ENCODE results near the gene YIF1A. TPM values are rescaled to one million over a fixed set of nuclear protein-coding genes. Genes with fewer than 3 reads are reported as not detected.

YIF1A gene
- total RNA-seq, 1 experiment from 2014 or later = 64.3 TPM

DNA sequence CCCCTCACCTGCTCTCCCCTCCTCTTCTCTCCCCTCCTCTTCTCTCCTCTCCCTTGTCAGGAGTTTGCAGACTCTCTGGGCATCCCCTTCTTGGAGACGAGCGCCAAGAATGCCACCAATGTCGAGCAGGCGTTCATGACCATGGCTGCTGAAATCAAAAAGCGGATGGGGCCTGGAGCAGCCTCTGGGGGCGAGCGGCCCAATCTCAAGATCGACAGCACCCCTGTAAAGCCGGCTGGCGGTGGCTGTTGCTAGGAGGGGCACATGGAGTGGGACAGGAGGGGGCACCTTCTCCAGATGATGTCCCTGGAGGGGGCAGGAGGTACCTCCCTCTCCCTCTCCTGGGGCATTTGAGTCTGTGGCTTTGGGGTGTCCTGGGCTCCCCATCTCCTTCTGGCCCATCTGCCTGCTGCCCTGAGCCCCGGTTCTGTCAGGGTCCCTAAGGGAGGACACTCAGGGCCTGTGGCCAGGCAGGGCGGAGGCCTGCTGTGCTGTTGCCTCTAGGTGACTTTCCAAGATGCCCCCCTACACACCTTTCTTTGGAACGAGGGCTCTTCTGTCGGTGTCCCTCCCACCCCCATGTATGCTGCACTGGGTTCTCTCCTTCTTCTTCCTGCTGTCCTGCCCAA lies 12.8 kb downstream of the YIF1A start:
- Histone ChIP-seq H3K4ac (ENCODE audit: low read depth, low read length) (no peak overlapping the region), H3K9ac (ENCODE audit: extremely low read depth, insufficient read length, low read length) (no peak overlapping the region), H4K20me1 (ENCODE audit: control insufficient read depth, insufficient read depth, insufficient read length) (no peaks in the 10 kb centered on the region), H4K5ac (ENCODE audit: insufficient read length, low read depth, low read length) (no peak overlapping the region), H2AFZ (ENCODE audit: low read length) (no peak overlapping the region), H3T11ph (ENCODE audit: low read length) (no peak overlapping the region), H3K27me3 (ENCODE audit: insufficient read depth, low read length) (no peaks in the 10 kb centered on the region), H3K23me2 (ENCODE audit: insufficient read length, low read depth, low read length, poor library complexity, severe bottlenecking) (no peaks in the 10 kb centered on the region), H3K79me2 (ENCODE audit: insufficient read depth, low read length) (no peaks in the 10 kb centered on the region), H3K4me2 (ENCODE audit: insufficient read depth, insufficient read length, low read length) (no peak overlapping the region), H3K14ac (ENCODE audit: insufficient read depth, low read length) (no peak overlapping the region), H2BK120ac (ENCODE audit: low read depth, low read length, poor library complexity, severe bottlenecking) (no peak overlapping the region), H2BK15ac (ENCODE audit: low read depth, low read length) (no peak overlapping the region), H4K91ac (ENCODE audit: insufficient read length, low read depth, low read length) (no peak overlapping the region), H3K4me1 (ENCODE audit: insufficient read depth, low read length) (no peaks in the 10 kb centered on the region), H3K9me3 (ENCODE audit: control insufficient read depth, low read depth, low read length) (no peaks in the 10 kb centered on the region), H2BK12ac (ENCODE audit: insufficient read length, low read depth, low read length) (no peak overlapping the region), H2AK5ac (ENCODE audit: insufficient read length, low read length) (no peak overlapping the region), H3K56ac (ENCODE audit: insufficient read length, low read depth, low read length) (no peak overlapping the region), H2BK20ac (ENCODE audit: low read depth, low read length, poor library complexity, severe bottlenecking) (no peak overlapping the region), H3K79me1 (ENCODE audit: insufficient read depth, low read depth, low read length, poor library complexity, severe bottlenecking) (no peaks in the 10 kb centered on the region), H4K8ac (replicated peaks; ENCODE audit: insufficient read length, low read depth, low read length) (no peak overlapping the region), H3K27ac (ENCODE audit: insufficient read length, low read depth, low read length) (no peak overlapping the region), H3K23ac (ENCODE audit: insufficient read length, low read depth, low read length) (no peak overlapping the region), H3K18ac (ENCODE audit: insufficient read length, low read depth, low read length) (no peak overlapping the region), H2BK5ac (ENCODE audit: insufficient read length, low read length) (no peak overlapping the region)
- no CpG with 5 or more reads among the region's 14 CpGs for WGBS (ENCODE audit: extremely low coverage, insufficient read length, low lambda C conversion rate)
- H3K4me3 Mint-ChIP-seq = 0 out of 5 replicates have a peak overlapping the region, but pooled peaks of 1 of the 2 experiments have one; percentile 38
- H3K27me3 Mint-ChIP-seq (ENCODE audit: low read depth) = peaks cover 20% of the 10 kb centered on the region
- peaks cover 7 to 39% (median 34%) of the 10 kb centered on the region in 3 experiments for H3K36me3 Mint-ChIP-seq (ENCODE audit: insufficient read depth in 1 of 3, low read depth in 3 of 3)
- H3K27ac Mint-ChIP-seq = no peak overlapping the region
- H3K4me1 Mint-ChIP-seq = peaks cover 13% of the 10 kb centered on the region in 2 experiments
- no peak for DNase-seq
- no peaks in the 10 kb centered on the region for H3K9me3 Mint-ChIP-seq
- TF ChIP-seq, protein P1, sequence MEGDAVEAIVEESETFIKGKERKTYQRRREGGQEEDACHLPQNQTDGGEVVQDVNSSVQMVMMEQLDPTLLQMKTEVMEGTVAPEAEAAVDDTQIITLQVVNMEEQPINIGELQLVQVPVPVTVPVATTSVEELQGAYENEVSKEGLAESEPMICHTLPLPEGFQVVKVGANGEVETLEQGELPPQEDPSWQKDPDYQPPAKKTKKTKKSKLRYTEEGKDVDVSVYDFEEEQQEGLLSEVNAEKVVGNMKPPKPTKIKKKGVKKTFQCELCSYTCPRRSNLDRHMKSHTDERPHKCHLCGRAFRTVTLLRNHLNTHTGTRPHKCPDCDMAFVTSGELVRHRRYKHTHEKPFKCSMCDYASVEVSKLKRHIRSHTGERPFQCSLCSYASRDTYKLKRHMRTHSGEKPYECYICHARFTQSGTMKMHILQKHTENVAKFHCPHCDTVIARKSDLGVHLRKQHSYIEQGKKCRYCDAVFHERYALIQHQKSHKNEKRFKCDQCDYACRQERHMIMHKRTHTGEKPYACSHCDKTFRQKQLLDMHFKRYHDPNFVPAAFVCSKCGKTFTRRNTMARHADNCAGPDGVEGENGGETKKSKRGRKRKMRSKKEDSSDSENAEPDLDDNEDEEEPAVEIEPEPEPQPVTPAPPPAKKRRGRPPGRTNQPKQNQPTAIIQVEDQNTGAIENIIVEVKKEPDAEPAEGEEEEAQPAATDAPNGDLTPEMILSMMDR (conservative IDR thresholded peaks at IDR 0.05) = no peak

Measured in H9 (cell line).